OCI-LY3 (cell line): ENCODE results near the gene GULP1.

Experiments used
- CTCF ChIP-seq: fragments of 200-600, 300-600 bp; sonication (generic); IDR thresholded peaks from 2 replicates; pipeline ENCODE4 v1.5.1; 2014; ENCODE audit warnings: antibody characterized with exemption, low read length, low read depth
- EZH2phosphoT487 ChIP-seq: fragments of 200-600 bp; shearing (Covaris generic); IDR thresholded peaks from 2 replicates; pipeline ENCODE4 v1.6.1; 2018; ENCODE audit warnings: antibody characterized with exemption, mixed run types, low read depth

GRCh38 chr2:188527581-188527993 is 235.9 kb downstream of the GULP1 start:
- no peak for TF ChIP-seq EZH2phosphoT487
- no peak for TF ChIP-seq CTCF
